ENCODE results near the gene ASTE1. TPM values are rescaled to one million over a fixed set of nuclear protein-coding genes. Genes with fewer than 3 reads are reported as not detected.

ASTE1 gene
- total and polyA plus RNA-seq, 10 of the 15 experiments (the other 5 are each of a cell fraction or from before 2014, with no cell fraction given) = 5.1 to 12.0 (median 8.2) TPM

GRCh38 chr3:130997289-130997688 lies 29.3 kb downstream of the ASTE1 start:
- DNase-seq (ENCODE audit: low read depth, low spot score) = no peak
- no peak for ATAC-seq
- Histone ChIP-seq H3K79me2 (ENCODE audit: control insufficient read depth, insufficient read depth, low read length) (no peaks in the 10 kb centered on the region), H3K4me3 (no peak overlapping the region), H3K9ac (ENCODE audit: control insufficient read depth, insufficient read depth, low read length) (no peak overlapping the region), H3K27me3 (replicated peaks in 1 of 2; ENCODE audit: control insufficient read depth in 2 of 2, insufficient read depth in 2 of 2, low read length in 1 of 2) (no peaks in the 10 kb centered on the region), H3K9me3 (replicated peaks; ENCODE audit: control insufficient read depth, insufficient read depth, low read length) (no peaks in the 10 kb centered on the region), H3K4me1 (ENCODE audit: control insufficient read depth, insufficient read depth, low read length) (no peaks in the 10 kb centered on the region), H2AFZ (ENCODE audit: control insufficient read depth, low read depth, low read length) (no peak overlapping the region), H3K4me2 (ENCODE audit: control insufficient read depth, insufficient read depth) (no peak overlapping the region), H3K27ac (ENCODE audit: control insufficient read depth, insufficient read depth) (no peak overlapping the region), H3K36me3 (ENCODE audit: control insufficient read depth in 2 of 2, insufficient read depth in 2 of 2, low read length in 1 of 2) (peaks cover 0 to 8% of the 10 kb centered on the region in 2 experiments; a peak in 2 of 4 replicates), H4K20me1 (ENCODE audit: control insufficient read depth, insufficient read depth) (no peaks in the 10 kb centered on the region)
- RAD21 ChIA-PET (ENCODE audit: unreplicated experiment) = no interaction called here
- FAIRE-seq = no peak
- TF ChIP-seq MAX (IDR thresholded peaks at IDR 0.05; ENCODE audit: low read depth, low read length) (no peak), SMARCA5 (IDR thresholded peaks at IDR 0.05) (no peak), MTA3 (IDR thresholded peaks at IDR 0.05; ENCODE audit: borderline replicate concordance, low read length) (no peak), YY1 (IDR thresholded peaks at IDR 0.05; ENCODE audit: low read depth, low read length) (no peak), EED (IDR thresholded peaks at IDR 0.05; ENCODE audit: low read depth) (no peak), ATF2 (IDR thresholded peaks at IDR 0.05; ENCODE audit: low read length) (no peak), KLF5 (IDR thresholded peaks at IDR 0.05; ENCODE audit: partially characterized antibody) (no peak), RCOR1 (conservative IDR thresholded peaks at IDR 0.05; ENCODE audit: low read depth, low read length) (no peak), IKZF1 (conservative IDR thresholded peaks at IDR 0.05) (no peak), BCL11A (IDR thresholded peaks at IDR 0.05; ENCODE audit: low read depth, low read length) (no peak), POLR2AphosphoS2 (IDR thresholded peaks at IDR 0.05; ENCODE audit: low read depth, low read length) (no peak), ZBTB33 (IDR thresholded peaks at IDR 0.05) (no peak), TAF1 (IDR thresholded peaks at IDR 0.05; ENCODE audit: borderline replicate concordance, low read depth, low read length) (no peak)
- CTCF ChIA-PET = interaction anchor here (1.7 kb wide), 1 partner anchor 8 kb away, joined by 4 read pairs; no protein-coding TSS in a partner anchor
- 100% methylated on average over 7 of the region's 7 CpGs for WGBS (ENCODE audit: insufficient coverage, insufficient replicate concordance, low lambda C conversion rate, missing lambda C conversion rate)
- intact Hi-C loops (cut with micrococcal nuclease; ENCODE audit: unreplicated experiment) (no loop called here), in situ Hi-C loops (cut with MboI) (no loop called here)
- SMC1A ChIA-PET (ENCODE audit: uncharacterized antibody, unreplicated experiment) = interaction anchor here (0.7 kb wide), 1 partner anchor 15 kb away, joined by 3 read pairs; no protein-coding TSS in a partner anchor
- POLR2A ChIA-PET = no interaction called here
- BruUV-seq (replicated peaks) = no TSS peak

Measured in GM12878 (cell line).